Activated effector memory CD4-positive, alpha-beta T cell treated with Interleukin-2 at 50 U/mL for 16 hours (primary cell): ENCODE measurements around the gene ATOX1.

Experiments
- DNase-seq: peaks from one replicate; pipeline ENCODE4 v3.0.0-alpha.2; 2020

The ATOX1 gene

DNA sequence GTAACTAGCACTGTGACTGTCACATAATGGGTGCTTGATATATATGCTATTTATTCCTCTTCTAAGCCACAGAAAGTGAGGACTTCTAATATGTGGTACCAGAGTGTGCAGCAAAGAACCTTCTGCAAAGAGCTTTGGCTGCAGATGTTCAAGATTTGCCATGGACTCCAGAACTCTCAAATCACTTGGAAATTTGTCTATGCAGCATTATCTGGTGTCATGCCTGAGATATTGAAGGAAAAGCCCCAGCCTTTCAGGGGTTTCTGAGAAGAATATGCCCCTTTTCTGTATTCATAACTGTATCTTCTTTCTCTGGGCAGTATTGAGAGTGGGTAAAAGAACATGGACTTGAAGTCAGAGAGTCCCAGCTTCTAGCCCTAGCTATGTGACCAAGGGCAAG is 8.5 kb upstream of the ATOX1 start:
- DNase-seq = no peak

DNA sequence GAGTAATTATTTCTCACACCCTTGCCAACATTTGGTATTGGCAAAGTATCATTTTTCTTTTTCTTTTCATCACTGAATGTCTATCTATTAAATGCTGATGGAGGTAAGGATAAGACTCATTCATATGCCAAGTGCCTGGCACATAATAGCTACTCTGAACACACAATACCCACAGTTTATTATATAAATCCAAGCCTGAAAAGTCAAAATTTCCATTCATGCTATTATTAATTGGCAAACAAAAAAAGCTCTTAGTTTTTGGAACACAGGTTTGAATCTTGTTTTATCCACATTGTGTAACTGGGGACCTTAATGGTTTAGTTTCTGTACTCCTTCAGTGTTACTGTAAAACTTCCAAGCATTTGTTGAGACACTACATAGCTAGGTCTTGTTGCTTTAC is 6.4 kb upstream of the ATOX1 start:
- no peak for DNase-seq

DNA sequence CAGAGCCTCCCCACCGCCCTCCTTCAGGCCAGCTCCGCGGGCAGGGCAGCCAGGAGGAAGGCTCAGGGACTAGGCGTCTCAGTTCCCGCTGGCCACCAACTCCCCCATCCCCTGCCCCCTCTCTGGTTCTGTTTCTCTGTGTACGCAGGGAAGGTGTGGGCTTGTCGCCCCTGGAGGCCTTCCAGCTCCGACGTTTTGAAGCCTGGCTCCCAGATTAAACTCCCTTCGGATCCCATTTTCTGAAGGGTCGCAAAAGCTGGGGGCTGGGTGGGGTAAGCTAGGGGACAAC is 346 bp downstream of the ATOX1 start:
- DNase-seq = no peak

DNA sequence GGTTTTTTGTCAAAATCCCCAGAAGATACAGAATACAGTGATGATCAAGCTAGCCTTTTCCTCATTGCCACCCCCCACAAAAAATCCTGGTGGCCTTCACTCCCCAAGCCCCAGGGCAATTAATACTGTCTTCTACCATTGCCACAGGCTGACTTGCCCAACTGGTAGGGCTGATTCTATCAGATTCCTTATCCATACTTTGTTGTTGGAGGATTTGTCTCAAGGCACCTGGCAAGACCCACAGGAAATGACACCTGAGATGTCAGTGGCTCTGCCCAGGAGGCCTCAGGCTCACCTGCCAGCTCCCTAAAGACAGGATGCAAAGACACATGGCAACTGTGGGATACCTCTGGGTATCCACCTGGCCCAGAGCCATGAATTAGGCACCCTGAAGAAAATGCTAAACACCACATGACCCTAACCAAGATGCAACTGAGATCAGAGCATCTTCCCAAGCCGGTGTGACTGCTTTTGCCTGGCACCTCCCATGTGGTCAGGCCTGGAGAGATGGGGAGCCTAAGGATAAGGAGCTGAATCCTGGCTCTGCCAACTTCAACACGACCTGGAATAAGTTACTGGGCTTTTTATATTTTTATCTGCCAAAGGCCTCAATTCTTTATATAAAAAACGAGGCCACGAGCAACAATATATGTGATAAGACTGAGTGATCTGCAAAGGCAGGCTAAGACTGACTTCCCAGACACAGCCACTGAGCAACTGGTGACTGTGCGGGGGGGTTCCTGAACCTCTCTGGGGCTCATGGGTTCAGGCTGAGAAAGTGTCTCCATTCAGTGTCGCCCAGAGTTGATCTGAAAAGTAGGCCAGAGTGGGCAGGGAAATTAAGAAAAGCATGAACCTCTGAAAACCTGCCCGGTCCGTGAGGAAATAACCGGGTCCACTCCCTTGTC is 944 bp downstream of the ATOX1 start:
- DNase-seq = no peak

DNA sequence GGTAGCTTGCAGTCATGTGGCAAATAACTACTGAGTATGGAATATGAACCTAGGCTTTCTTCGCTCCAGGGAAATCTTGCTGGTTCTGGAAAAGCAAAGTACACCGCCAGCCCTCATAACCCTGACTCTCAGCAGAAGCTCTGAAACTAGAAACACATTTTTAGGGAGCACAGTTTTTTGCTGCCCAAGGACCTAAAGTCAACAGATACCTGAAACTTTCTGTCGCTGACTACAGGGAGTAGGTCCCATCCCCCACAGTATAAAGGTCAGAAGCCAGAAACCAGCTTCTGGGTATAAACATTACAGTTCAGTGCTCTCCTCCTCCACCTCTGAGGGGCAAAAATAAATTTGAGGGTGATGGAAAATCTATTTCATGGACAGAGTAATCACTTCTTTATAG is 3.0 kb downstream of the ATOX1 start:
- DNase-seq = no peak

DNA sequence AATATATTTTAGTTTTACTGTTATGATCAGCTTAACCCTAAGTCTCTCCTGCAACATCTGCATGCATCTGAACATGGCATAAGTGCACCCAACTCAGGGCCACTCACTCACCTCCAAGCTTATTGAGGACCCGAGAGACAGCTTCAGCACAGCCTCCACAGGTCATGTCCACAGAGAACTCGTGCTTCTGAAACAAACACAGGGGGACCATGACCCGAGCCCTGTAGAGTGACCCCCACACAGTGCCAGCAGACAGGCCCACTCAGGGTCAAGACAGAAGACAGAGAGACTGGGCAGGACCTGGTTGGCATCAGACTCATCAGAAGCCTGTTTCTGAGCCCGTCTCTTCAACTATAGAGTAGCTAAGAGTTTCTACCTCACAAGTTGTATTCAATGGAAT is 6.8 kb downstream of the ATOX1 start:
- no peak for DNase-seq

DNA sequence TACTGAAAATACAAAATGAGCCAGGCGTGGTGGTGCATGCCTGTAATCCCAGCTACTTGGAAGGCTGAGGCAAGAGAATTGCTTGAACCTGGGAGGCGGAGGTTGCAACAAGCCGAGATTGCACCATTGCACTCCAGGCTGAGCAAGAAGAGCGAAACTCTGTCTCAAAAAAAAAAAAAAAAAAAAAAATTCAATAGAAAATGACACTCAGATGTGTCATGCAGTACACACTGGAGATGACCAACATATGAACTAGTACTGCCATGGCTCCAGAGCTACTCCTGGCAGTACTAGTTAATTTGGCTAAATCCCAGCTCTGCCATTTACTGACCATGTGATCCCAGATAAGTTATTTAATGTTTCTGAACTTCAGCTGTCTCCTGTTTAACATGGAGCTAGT is 7.3 kb downstream of the ATOX1 start:
- DNase-seq = no peak

DNA sequence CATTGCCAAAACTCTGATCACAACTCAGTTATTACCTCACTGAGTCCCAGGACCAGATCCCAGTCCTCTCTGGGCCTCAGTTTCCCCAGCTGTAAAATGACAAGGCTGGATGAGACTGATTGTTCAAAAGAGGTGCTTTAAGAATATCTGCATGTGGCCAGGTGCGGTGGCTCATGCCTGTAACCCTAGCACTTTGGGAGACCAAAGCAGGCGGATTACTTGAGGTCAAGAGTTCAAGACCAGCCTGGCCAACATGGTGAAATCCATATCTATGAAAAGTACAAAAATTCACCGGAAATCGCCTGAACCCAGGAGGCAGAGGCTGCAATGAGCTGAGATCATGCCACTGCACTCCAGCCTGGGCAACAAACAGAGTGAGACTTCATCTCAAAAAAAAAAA is 8.3 kb downstream of the ATOX1 start:
- DNase-seq = no peak

DNA sequence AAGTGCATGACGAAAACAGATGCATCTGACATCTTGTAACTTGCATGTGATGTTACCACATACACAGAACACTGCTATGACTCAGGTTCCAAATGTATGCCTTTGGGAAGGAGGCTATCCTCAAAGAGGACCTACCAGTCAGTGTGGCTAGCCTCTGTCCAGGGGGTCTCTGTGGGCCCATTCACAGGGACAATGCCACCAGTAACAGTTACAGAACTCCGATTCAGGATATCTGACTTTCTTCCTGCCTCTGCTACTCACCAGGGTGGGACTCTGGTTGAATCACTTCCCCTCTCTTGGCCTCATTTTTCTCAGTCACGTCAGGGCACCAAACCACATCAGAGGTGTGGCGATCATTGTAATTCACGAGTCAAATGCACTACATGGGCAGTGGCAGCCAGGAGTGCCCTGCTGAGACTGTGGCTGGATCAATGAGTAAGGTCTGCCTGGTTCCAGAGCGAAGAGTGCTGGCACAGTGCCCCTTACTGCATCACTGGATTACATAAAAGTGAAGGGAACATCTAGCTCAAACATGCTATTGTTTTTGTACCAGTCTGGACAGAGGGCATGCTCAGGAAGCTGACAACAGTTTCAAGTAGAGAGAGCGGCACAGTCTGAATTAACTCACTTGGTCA is 13.2 kb downstream of the ATOX1 start:
- DNase-seq = peak; percentile 9

DNA sequence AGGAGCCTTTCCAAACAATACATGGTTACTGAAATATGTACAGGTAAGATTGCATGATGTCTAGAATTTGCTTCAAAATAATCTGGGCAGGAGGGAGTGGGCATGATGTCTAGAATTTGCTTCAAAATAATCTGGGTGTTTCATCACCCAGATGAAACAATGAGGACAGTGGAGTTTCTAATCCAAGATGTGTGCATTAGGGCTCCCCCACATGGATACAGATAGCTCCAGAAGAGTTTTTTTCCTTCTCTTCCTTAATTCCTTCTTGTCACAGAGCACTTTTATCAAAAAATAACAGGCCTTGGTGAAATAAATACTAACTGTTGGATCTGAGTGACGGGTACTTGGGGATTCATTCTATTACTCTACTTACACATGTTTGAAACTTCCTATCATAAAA is 14.9 kb downstream of the ATOX1 start:
- no peak for DNase-seq

DNA sequence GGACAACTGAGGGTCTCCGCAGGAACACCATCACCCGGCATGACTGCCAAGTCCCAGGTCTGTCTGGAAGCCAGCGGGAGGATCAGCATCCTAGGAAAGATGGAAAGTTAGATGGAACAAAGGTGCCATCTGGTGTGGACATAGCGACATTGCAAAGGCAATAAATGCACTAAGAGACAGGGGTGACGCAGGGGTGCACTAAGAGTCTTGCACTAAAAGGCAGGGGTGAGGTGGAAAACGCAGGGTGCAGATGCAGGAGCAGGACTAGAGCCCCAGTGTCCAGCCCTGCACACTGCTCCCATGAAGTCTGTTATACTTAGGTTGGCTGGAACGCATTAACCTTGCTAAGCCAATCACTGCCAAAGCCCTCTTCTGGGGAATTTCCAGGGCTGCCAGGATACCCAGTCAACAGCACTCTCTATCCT is 15.5 kb downstream of the ATOX1 start:
- no peak for DNase-seq

DNA sequence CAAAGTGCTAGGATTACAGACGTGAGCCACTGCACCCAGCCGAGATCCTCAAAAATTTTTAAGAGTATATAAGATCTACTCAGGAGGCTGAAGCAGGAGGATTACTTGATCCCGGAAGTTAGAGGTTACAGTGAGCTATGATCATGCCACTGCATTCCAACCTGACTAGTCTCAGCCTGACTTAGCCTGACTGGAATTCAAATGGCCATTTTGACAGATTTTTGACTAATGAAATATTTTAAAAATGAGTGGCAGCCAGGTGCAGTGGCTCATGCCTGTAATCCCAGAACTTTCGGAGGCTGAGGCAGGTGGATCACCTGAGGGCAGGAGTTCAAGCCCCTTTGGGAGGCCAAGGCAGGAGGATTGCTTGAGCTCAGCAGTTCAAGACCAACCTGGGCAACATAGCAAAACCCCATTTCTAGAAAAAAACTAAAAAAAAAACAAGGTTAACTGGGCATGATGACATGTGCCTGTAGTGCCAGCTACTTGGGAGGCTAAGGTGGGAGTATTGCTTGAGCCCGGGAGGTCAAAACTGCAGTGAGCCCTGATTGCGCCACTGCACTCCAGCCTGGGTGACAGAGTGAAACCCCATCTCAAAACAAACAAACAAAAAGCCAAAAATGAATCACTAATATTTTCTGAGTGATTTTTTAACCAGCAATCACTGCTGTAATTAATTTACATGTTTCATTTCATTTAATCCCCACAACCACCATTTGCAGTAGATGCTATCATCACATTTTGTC is 16.6 kb downstream of the ATOX1 start:
- DNase-seq = no peak

DNA sequence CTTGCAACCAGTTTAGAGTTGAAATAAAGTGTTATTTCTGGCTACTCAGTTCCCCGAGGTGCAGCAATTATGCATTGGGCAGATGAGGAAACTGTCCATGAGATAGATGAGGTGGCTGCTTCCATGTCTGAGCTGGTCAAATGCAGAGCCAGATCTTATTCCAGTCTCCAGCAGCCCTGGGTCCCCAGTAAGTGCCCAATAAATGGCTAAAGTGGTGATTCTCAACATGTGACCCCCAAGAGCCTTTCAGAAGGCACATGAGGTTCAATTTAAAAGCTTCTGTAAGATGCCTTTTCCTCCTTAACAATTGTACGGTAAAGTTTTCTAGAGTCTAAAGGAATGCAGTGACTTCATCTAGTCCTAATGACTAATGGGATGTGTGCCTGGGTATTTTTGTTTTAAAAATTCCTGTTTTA is 17.5 kb downstream of the ATOX1 start:
- no peak for DNase-seq

DNA sequence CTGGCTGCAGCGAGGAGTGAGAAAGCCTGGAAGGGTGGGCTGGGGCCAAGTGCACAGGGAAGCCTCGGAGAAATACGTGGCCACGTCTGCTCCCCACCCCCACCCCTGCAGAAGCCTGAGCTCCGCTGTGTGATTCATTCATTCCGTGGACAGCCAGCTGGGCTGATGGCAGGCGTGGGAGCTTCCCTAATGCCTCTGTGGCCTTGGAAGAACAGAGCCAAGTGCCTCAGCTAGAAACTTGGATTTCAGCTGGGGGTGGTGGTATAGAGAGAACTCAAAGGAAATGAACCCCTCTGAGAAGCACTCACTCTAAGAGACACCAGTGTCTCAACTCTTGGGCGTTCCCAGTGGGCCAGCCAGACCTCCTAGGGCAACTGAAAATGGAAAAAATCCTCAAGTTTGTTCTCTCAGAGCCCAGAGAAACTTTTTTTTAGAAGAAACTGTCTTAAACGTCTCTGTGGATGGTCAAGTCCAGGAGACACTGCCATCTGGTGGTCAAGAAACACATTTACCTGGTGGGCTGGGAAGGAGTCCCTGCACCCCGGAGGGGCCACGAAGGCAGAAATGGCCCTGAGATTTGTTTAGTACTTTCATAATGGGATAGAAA is 18.0 kb downstream of the ATOX1 start:
- peak; percentile 16 for DNase-seq

DNA sequence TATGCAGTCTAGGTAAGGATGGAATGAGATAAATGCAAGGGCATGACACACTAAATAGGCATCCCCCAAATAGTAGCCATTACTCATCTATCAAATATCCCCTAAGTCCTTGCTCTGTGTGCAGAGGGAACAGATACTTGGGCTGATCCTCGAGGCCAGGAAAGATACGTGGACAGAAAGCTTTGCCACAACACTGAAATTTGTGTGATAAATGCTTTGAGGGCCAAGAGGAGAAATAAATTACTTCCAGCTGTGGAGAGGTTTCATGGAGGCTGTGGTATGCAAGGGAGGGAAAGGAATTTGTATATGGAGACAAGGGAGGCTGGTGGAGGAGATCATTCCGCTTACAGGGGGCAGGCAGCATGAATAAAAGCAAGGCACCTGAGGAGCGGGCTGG is 18.5 kb downstream of the ATOX1 start:
- no peak for DNase-seq

DNA sequence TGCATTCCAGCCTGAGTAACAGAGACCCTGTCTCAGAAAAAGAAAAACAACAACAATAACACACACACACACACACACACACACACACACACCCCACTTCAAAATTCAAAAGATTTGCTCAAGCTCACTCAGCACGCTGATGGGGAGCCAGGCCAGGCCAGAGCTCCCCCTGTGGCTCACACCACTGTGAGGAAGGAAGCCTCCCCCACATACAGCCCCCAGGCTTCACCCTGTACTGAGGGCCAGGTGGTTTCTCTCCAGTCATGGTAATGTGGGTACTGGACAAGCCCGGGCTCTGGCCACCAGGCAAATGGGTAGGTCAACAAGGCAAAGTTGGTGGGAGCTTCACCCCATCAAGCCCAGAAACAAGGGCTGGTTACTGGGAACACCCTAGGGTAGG is 19.0 kb downstream of the ATOX1 start:
- DNase-seq = no peak

DNA sequence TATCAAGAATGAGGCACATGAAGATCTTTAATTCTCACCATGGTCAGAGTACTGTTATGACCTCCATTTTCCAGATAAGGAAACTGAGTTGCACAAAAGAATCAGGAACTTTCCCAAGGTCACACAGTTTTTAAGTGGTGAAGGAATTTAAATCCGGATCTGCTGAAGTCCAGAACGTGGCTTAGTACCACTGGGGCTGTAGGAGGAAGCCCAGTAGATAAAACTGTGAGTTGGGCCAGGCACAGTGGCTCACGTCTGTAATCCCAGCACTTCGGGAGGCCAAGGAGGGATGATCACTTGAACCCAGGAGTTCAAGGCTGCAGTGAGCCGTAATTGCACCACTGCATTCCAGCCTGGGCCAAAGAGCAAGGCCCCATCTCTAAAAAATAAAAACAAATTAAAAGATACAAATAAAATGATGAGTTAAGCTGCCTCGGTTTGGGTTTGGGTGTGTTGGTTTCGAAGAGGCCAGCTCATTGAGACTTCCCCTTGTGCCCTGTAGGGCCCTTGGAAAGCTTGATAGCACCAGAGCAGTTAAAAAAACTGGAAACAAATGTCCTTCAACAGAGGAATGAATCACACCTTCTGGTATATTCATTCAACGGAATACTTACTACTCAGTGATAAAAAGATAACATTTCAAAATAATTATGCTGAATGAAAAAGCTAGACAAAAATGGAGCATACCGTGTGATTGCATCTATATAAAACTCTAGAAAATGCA is 20.1 kb downstream of the ATOX1 start:
- no peak for DNase-seq

DNA sequence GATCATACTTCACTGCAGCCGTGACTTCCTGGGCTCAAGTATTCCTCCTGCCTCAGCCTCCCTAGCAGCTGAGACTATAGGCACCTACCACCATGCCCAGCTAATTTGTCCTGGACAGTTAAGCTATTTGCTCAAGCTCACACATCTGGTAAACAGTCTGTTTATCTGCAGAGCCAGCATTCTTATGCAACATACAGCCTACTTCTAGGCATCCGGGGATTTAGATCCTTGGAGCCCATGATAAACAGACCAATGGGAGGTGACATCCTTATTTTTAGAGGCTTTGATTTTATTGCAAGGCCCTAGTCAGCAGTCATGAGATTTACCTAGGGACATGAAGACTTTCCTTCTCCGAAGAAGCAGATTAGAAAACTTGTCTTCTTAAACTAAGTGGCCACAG is 21.0 kb downstream of the ATOX1 start:
- no peak for DNase-seq

DNA sequence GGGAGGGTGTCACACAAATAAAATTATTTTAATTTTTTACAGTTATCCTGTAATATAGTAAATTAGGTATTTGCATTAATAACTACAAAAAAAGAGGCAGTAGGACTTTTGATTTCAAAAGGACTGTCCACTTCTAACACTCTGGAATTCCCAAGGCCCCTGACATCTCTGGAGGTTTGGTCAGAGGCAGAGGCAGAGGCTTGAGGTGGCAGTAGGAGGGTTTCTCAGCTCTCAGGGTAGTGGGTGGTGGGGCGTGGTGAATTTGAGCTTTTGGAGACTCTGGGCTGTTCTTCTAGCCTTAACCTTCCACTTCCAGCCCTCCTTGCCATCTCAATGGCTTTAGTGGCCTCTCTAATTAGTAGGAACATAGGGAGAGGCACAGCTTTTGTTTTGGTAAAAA is 22.8 kb downstream of the ATOX1 start:
- DNase-seq = no peak

DNA sequence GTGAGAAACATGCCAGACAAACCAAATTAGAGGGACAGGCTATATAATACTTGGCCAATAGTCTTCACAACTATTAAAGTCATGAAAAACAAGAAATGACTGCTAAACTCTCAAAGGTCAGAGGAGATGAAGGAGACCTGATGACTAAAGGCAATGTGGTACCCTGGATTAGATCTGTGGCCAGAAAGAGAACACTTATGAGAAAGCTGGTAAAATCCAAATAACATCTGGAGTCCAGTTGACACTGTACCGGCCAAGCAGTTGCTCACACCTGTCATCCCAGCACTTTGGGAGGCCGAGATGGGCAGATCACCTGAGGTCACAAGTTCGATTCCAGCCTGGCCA is 24.4 kb downstream of the ATOX1 start:
- DNase-seq = no peak

DNA sequence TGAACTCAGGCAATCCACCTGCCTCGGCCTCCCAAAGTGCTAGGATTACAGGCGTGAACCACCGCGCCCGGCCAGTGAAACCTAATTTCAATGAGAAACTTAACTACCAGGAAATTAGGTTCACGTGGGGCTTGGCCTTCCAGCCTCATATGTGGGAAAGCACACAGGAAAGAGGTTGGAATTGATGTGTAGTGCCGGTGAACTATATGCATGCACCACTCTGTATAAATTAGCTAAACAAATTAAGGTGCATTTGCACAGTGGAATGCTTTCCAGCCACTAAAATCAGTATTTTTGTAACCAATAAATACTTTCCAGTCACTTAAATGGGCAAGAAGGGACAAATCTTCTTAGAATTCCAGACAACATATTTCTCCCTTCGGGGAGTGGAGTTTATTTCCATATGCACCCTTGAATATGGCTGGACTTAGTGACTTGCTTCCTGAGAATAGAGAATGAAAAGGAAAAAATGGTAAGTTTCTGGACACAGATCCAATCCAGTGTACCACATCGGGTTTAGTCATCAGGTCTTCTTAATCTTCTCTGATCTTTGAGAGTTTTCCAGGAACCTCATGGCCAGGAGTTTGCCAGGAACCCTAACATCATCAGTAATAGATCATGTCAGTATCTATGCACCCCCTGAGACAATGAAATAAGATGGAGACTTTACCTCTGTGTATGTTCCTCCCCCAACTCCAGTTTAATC is 24.9 kb downstream of the ATOX1 start:
- no peak for DNase-seq

DNA sequence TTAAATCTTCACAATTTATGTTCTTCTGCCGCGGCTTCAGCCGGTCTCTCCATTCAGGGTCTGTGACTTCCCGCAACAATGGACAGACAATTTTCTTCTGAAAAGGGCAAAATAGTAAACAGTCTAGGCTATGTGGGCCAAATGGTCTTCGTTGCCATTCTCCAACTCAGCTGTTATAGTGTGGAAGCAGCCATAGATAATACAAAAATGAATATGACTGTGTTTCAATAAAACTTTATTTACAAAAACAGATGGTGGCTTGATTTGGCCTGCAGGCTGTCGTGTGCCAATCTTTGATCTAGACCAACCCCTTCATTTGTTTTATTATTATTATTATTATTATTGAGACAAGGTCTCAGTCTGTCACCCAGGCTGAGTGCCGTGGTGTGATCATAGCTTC is 28.1 kb downstream of the ATOX1 start:
- no peak for DNase-seq
